Mammary epithelial cell (primary cell): ENCODE data around the gene RNF113B.

Source experiments
- EZH2 ChIP-seq: IDR thresholded peaks from 2 replicates; pipeline ENCODE4 v1.6.1; 2012; ENCODE audit warnings: low read length, inconsistent platforms, borderline replicate concordance
- TF ChIP-seq, protein P1 (sequence below), 2 donors: IDR thresholded peaks in 1 of 2; conservative IDR thresholded peaks in 1 of 2; 2 replicates each; pipeline ENCODE4 v1.5.1; 2011 to 2012; ENCODE audit warnings: inconsistent platforms in 2 of 2, low read length in 2 of 2, mild to moderate bottlenecking in 2 of 2, control low read depth in 1 of 2, low read depth in 1 of 2; ENCODE audit not compliant: insufficient read depth in 1 of 2; ENCODE audit errors: extremely low read depth in 1 of 2

GRCh38 chr13:98215508-98215907 is 38.4 kb upstream of the RNF113B start:
- TF ChIP-seq, protein P1, sequence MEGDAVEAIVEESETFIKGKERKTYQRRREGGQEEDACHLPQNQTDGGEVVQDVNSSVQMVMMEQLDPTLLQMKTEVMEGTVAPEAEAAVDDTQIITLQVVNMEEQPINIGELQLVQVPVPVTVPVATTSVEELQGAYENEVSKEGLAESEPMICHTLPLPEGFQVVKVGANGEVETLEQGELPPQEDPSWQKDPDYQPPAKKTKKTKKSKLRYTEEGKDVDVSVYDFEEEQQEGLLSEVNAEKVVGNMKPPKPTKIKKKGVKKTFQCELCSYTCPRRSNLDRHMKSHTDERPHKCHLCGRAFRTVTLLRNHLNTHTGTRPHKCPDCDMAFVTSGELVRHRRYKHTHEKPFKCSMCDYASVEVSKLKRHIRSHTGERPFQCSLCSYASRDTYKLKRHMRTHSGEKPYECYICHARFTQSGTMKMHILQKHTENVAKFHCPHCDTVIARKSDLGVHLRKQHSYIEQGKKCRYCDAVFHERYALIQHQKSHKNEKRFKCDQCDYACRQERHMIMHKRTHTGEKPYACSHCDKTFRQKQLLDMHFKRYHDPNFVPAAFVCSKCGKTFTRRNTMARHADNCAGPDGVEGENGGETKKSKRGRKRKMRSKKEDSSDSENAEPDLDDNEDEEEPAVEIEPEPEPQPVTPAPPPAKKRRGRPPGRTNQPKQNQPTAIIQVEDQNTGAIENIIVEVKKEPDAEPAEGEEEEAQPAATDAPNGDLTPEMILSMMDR (conservative IDR thresholded peaks at IDR 0.05 in 1 of 2, IDR thresholded peaks at IDR 0.05 in 1 of 2; ENCODE audit: extremely low read depth in 1 of 2, insufficient read depth in 1 of 2, low read depth in 1 of 2, low read length in 2 of 2): no peak
- no peak for TF ChIP-seq EZH2
